Bronchial epithelial cell (primary cell): ENCODE data around the gene INTS1. TPM values are rescaled to one million over a fixed set of nuclear protein-coding genes. Genes with fewer than 3 reads are reported as not detected.
"Not testable (repeated sequence)": the region's sequence is repeated elsewhere in the genome, so short reads cannot be mapped to it uniquely, and the experiment has no call there.

ENCODE experiments used
- DNase-seq: peaks from one replicate; pipeline ENCODE4 v3.0.0-alpha.2; 2010; ENCODE audit warnings: low read depth
- FAIRE-seq: peaks from 2 replicates; lab custom pipeline; 2011; peaks lifted over from hg19 to GRCh38; lab: Jason Lieb, UNC
- H3K27me3 ChIP-seq: 2 replicates; pipeline ENCODE4 v1.5.1; 2011; ENCODE audit warnings: low read length; ENCODE audit not compliant: control insufficient read depth, insufficient read depth
- H3K36me3 ChIP-seq: 2 replicates; pipeline ENCODE4 v1.5.1; 2011; ENCODE audit warnings: low read length; ENCODE audit not compliant: control insufficient read depth, insufficient read depth
- H3K4me3 ChIP-seq: 2 replicates; pipeline ENCODE4 v1.5.1; 2011; ENCODE audit warnings: mild to moderate bottlenecking, low read depth, low read length, control low read depth
- total RNA-seq: library from RNA; depleted of rRNA; stranded (reverse); fragments of >200 nt; gene quantifications from 2 replicates; pipeline ENCODE4 v1.2.1, GENCODE V29; 2014
- TF ChIP-seq, protein P1 (sequence below): IDR thresholded peaks from 2 replicates; pipeline ENCODE4 v1.5.1; 2011; ENCODE audit warnings: mild to moderate bottlenecking, moderate library complexity, low read length, control low read depth, inconsistent platforms; ENCODE audit not compliant: insufficient read depth, severe bottlenecking

The INTS1 gene
- total RNA-seq, 1 donor from 2014 or later: 18.7 TPM

GRCh38 chr7:1444214-1444924 lies 59.8 kb downstream of the INTS1 start:
- no peak overlapping the region for H3K4me3 ChIP-seq
- FAIRE-seq (no peak), DNase-seq (no peak)
- H3K27me3 ChIP-seq: no peaks in the 10 kb centered on the region
- peaks cover 40% of the 10 kb centered on the region for H3K36me3 ChIP-seq
- TF ChIP-seq, protein P1, sequence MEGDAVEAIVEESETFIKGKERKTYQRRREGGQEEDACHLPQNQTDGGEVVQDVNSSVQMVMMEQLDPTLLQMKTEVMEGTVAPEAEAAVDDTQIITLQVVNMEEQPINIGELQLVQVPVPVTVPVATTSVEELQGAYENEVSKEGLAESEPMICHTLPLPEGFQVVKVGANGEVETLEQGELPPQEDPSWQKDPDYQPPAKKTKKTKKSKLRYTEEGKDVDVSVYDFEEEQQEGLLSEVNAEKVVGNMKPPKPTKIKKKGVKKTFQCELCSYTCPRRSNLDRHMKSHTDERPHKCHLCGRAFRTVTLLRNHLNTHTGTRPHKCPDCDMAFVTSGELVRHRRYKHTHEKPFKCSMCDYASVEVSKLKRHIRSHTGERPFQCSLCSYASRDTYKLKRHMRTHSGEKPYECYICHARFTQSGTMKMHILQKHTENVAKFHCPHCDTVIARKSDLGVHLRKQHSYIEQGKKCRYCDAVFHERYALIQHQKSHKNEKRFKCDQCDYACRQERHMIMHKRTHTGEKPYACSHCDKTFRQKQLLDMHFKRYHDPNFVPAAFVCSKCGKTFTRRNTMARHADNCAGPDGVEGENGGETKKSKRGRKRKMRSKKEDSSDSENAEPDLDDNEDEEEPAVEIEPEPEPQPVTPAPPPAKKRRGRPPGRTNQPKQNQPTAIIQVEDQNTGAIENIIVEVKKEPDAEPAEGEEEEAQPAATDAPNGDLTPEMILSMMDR: no peak

- not testable (repeated sequence) for DNase-seq, H3K4me3 ChIP-seq, H3K27me3 ChIP-seq, FAIRE-seq
- H3K36me3 ChIP-seq: peaks cover 44% of the 10 kb centered on the region
These were observed 60.5 kb downstream of the INTS1 start for GRCh38 chr7:1443587-1444200.

GRCh38 chr7:1442355-1443124 lies 61.6 kb downstream of the INTS1 start:
- FAIRE-seq (no peak), DNase-seq (no peak)
- Histone ChIP-seq H3K27me3 (no peaks in the 10 kb centered on the region), H3K4me3 (no peak overlapping the region), H3K36me3 (peaks cover 52% of the 10 kb centered on the region)
- TF ChIP-seq, protein P1: no peak

GRCh38 chr7:1441615-1442354 lies 62.4 kb downstream of the INTS1 start:
- Histone ChIP-seq H3K27me3 (no peaks in the 10 kb centered on the region), H3K36me3 (peaks cover 55% of the 10 kb centered on the region), H3K4me3 (no peak overlapping the region)
- TF ChIP-seq, protein P1: no peak
- FAIRE-seq: no peak
- no peak for DNase-seq

- Histone ChIP-seq H3K4me3 (no peak overlapping the region), H3K27me3 (no peaks in the 10 kb centered on the region), H3K36me3 (peaks cover 55% of the 10 kb centered on the region)
- TF ChIP-seq, protein P1: no peak
- FAIRE-seq: no peak
- no peak for DNase-seq
These were observed 63.6 kb downstream of the INTS1 start for GRCh38 chr7:1440620-1441019.
